GM18511 (cell line): ENCODE data around the gene MYO5B.
"Not testable (repeated sequence)": the region's sequence is repeated elsewhere in the genome, so short reads cannot be mapped to it uniquely, and the experiment has no call there.

Experiments used
- ATAC-seq: cut with Tn5 transposase; IDR thresholded peaks from one replicate; pipeline ENCODE4 v1.9.1; 2021; ENCODE audit warnings: mild to moderate bottlenecking, moderate library complexity; ENCODE audit not compliant: unreplicated experiment

The MYO5B gene

DNA sequence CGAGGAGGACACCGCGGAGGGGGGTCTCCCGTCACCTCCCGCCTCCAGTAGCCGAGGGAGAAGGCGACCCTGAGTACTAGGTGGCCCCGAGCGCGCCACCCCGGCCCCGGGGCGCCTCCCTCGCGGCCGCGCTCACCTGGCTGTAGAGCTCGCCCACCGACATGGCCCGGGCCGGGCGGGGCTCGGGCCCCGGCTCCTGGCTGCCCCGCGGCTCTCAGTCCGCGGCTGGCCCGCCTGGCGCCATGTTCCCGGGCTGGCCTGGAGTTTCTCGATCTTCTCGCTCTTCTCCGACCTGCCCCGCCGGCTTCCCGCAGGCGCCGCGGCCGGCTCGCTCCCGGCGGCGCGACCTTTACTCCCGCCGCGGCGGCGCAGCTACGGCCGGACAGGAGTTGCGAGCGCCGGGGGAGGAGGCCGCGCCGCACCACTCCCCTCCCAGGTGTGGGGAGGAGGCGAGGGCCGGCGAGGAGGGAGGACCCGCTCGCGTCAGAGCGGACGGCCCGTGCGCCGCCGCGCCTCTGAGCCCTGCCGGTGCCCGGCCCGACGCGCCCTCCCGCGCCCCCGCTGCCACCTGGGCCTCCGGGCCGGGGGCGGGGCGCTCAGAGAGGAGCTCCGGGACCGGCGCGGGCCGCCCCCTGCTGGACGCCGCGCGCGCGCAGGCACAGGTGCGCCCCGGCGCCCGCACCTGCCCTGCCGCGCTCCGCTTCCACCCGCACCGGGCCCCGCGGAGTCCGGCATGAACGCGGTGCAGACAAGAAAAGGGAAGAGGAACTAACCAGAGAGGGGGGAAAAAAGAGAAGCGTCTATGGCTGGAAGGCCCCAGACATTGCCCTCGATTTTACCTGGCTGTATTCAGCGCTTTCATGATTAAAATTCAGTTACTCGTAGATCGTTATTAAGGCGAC is at the start of gene MYO5B:
TSS of gene MYO5B (minus strand) at position 517 of the 902 bp plus-strand sequence. CDS start at position 163, 354 bp downstream.
- peak; percentile 87 for ATAC-seq

DNA sequence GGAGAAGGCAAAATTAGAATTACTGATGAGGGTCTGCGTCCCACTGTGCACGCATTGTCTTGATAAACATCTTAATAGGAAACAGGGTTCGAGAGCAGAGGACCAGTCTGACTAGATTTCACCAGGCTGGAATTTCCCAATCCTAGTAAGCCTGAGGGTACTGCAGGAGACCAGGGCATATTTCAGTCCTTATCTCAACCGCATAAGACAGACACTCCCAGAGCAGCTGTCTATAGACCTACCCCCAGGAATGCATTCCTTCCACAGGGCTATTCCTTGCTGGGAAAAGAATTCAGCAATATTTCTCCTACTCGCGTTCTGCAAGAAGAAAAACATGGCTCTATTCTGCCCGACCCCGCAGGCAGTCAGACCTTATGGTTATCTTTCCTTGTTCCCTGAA is 46.8 kb upstream of the MYO5B start:
- not testable (repeated sequence) for ATAC-seq

DNA sequence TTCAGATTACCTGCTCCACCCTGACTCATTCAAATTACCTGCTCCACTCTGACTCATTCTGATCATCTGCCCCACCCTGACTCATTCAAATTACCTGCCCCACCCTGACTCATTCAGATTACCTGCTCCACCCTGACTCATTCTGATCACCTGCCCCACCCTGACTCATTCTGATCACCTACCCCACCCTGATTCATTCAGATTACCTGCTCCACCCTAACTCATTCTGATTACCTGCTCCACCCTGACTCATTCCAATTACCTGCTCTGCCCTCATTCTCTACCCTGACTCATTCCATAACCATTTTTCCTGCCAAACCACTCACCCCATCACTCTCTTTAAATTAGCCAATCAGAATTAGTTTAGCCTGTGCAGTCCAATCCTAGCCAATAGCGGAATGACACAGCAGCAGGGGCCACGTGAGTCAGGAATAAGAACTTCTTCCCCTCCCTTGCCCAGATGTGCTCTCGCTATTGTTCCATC is 45.2 kb upstream of the MYO5B start:
- ATAC-seq, result no peak

DNA sequence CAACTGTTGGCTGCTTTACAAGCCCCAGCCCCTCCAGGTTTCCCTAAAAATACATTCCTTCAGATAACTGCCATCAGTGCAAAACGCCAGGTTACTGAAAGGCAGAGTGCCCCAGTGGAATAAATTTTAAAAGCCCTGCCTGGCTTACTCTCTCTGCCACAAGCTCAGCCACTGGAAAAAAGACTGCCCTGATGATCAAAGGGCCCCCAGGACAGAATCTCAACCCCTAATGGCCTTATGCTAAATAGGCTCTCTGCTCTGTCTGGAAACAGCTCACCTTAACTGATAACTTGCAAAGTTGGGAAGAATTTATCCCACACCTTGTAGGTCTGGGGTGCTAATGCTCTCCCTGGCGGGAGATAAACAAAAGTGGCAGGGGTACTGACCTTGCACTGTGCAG is 37.5 kb upstream of the MYO5B start:
- no peak for ATAC-seq

DNA sequence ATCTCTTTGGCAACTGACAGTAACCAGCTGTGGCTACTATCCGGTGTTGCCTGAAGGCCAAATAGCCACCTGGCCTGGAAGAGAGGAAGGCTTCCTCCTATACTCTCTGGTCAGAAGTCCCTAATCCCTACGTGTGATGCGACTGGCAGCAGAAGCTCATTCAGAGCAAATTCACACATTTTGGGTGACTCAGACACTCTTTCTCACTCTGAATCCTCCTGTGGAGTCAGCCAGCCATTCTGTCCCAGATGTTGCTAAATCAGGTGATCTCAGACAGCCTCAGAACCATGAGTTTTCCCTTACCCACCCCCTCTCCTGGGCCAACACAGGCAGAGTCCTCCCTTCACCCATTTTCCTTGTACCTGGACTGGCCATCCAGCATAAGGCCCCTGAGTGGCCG is 36.7 kb upstream of the MYO5B start:
- ATAC-seq, result no peak

DNA sequence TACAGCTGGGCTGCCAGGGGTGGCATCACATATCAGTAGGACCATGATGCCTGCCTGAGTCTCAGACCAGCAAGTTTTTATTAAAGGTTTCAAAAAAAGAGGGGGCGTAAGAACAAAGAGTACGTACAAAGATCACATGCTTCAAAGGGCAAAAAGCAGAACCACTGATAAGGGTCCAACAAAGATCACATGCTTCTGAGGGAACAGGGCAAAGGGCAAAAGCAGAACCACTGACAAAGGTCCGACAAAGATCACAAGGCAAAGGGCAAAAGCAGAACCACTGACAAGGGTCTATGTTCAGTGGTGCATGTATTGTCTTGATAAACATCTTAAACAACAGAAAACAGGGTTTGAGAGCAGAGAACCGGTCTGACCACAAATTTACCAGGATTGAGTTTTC is 25.3 kb upstream of the MYO5B start:
- ATAC-seq, result not testable (repeated sequence)

DNA sequence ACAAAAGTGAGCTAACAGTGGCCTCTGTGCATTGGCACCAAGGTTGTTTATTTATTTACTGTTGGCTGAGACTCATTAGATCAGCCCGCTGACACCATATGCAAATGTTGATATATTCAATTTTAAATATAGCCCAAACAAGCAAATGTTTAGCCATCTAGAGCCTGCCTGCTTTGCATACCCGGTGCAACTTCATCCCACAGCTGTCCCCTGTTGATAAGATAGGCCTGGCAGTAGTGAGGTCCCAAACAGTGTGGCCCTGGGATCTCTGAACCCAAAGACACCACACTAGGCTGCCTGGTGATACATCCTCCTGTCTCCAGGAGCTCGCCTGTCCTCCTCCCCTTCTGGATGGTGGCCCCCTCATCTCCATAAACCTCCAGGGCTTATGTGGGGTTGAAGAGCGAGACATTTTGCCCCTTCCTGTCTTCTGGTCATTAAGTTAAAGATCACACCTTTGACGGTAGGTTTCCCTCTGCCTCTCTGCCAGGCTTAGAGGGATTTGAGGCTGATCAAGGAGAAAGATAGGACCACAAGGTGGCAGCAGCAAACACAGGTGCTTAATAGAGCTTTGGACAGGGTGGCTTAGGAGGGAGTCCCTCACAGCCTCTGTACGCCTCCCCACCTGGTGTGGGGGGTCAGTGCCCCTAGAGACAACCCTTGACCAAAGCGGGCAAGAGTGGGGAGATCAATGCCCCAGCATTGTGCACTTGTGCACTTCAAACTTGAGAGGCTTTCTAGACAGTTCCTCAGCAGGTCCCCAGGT is 23.7 kb upstream of the MYO5B start:
- peak; percentile 72 for ATAC-seq

DNA sequence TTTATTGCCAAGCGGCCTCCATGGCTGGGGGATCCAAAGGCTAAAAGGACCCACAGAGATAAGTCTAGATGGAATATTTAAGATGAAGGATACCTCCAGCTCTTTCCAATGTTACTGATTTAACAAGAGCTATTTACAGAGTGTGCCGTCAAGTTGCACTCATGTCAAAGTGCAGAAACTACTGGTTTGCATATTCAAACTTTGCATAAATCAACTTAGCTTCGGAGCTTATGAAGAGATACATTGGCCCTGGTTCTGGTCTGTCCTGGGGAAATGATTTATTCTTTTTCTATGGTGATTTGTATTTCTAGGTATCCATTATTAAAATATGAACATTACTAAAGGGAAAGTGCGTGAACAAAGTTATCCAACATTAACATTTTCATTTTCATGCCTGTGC is 14.4 kb upstream of the MYO5B start:
- no peak for ATAC-seq

DNA sequence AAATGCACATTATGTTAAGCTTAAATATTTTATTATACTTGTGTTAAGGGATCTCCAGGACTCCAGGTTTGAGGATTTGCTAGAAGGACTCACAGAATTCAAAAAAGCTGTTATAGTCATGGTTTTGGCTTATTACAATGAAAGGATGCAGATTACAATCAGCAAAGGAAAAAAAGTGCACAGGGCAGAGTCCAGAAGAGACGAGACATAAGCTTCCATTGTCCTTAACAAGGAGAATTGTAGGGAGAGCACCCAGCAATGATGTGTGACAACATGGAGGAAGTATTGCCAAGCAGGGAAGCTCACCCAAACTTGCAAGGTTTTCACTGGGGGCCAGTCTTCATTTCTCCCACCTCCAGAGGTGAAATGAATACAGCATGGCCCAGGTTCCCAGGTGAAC is 12.8 kb upstream of the MYO5B start:
- ATAC-seq, result no peak

DNA sequence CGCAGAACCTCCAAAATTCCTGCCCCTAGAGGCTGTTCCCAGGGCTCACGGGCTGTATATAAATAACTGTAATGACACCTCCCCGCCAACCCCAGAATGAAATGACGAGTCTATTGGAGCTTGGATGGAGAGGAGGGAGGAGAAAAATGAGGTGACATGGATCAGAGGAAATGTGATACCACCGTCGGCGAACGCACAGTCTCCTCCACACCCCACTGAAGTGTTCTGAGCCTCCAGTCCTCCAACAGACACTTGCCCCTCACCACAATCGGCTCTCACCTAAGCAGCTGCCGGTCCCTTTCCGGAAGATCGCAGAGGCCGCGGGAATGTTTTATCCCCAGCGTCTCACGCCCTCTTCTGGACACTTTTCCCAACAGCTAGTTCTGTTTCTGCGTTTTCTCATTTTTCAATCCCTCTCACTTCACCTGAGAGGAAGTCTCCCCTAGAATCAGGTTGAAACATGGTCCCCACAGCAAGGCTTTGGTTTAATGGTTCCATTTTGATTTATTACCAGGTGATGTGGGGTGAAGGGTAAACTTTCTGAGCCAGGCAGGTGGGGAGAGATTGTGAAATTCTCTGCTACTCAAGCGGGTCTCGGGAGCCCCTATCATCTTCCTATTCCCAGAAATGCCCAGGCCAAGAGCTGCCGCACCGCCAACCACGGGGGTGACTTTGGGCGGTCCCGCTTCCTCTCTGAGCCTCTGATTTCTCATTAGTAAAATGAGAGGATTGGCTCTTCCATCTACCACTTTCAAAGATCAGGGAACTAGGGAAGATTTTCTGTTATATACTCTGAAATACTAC is 9.1 kb upstream of the MYO5B start:
- no peak for ATAC-seq

DNA sequence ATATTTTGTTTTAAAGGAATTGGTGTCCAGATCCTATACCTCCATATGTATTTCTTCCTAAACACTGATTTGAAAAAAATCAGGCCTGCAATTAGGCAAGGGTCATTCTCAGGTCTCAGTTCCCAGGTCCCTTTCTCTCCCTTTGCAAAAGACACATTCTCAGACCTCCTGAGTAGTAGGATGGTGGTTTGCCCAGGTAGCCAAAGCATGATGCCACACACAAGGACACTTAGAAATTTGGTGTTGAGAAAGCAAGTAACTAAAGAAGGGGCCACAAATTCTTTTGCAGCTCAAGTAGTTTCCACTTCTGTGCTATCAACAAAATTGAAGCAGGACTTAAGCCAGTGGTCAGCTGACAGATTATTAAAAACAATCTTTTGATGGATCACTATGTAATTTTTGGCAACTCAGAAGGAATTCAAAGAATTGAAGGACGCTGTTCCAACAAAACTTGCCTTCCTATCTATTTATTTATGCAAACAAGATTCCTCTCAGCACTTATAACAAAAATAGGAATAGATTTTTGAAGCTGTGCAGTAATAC is 6.6 kb upstream of the MYO5B start:
- no peak for ATAC-seq

DNA sequence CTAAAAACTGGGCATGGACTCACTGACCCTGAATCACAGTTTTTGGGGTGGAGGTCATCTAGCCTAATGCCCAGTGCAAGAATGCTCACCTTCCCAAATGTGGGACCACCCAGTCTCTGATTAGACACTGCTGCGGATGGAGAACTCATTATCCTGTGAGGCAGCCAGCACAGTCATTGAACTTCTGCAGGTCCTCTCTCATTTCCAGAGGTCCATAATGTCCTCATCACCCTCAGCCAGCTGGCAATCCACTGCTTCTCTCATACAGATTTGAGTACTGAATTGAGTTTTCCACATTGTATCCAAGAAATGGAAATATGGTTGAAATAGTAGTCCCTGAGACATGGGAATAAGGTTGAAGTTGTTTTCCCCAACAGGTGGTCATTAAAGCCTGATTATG is 5.0 kb upstream of the MYO5B start:
- ATAC-seq, result no peak

DNA sequence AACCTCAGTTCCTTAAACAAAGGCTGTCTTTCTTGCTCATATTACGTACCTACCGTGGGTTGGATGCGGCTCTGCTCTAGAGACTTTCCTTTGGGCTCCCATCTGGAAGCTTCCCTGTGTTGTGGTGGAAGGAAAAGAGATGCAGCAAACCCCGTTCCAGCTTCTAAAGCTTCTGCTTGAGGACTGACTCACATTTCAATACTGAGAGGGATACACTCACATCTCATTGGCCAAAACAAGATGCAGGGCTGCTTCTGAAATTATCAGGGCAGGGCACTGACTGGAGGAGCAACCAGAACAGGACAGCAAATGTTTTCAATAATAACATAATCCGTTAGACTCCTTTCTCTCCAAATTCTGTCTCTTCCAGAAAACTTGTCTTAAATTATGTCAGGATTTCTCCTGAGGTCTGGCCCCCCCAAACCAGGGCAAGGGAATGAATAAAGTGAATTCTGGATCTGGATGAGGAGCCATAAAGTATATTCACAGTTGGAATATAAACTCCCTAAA is 4.5 kb upstream of the MYO5B start:
- ATAC-seq, result no peak

DNA sequence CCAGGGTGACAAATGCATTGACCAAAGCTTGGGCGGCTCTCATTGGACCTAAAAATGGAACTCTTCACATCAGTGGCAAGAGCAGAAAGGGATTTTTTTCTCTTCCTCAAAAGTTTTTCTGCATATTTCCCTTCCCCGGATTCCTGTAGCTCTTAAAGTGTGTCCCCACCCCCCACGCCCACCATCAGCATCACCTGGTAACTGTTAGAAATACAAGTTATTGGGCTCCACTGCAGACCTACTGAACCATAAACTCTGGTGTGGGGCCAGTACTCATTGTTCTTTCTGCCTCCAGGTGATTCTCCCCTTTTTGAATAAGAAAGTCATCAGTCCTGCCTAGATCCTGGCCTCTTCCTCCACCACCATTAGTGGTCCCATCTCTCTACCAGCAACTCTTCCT is 1.3 kb upstream of the MYO5B start:
- ATAC-seq, result no peak

DNA sequence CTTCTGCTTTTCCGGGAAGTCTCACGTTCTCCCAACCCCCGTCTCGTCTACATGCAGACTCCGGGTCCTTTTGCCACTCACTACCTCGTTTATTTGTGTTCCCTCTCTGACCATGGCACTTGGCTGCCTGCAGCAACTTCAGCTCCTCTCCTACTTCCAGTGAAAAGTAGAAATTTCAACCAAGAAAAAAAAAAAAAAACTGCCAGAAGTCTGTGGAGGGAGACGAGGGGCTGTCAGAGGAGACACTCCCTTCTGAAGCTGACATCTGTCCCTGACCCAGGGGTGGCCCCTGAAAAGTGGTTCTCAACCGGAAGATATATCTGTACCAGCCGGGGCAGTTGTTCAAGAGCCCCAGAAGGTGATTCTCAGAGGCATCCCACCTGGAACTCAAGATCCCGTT is 742 bp upstream of the MYO5B start:
- no peak for ATAC-seq

DNA sequence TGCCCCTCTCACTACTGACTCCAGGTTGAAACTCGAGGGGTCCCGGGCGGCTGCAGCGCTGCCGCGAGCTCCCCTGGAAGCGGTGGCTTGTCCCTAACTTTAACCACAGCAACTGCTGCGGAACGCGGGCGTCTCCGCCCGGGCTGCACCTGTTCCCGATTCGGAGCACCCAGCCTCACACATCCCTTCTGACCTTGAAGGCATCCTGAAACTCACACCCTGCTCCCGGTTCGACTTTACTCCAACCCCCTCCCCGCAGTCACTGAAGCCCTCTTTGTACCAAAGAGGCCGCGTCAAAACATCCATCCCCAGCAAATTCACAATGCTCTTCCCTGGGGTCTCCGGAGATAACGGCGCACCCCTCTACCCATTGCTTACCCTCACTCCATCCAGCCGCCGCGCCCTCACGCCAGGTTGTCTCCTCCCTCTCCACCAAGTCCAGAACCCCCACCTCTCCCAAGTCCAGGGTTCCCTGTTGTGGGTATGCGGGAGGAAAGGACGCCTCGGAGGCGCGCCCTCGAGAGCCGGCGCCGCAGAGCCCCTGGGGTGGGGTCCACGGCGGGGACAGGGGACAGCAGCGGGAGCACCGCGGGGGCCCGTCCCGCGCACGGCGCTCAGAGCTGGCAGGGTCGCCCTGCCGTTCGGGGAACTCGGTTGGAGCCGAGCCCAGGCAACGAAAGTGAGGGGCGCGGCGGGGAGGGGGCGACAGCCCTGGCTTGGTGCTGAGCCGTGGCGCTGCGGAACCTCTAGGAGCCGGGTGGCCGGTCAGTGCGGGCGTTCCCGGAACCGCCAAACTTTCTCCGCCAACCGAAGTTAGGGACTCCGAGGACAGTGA is 934 bp downstream of the MYO5B start:
- ATAC-seq, result no peak

DNA sequence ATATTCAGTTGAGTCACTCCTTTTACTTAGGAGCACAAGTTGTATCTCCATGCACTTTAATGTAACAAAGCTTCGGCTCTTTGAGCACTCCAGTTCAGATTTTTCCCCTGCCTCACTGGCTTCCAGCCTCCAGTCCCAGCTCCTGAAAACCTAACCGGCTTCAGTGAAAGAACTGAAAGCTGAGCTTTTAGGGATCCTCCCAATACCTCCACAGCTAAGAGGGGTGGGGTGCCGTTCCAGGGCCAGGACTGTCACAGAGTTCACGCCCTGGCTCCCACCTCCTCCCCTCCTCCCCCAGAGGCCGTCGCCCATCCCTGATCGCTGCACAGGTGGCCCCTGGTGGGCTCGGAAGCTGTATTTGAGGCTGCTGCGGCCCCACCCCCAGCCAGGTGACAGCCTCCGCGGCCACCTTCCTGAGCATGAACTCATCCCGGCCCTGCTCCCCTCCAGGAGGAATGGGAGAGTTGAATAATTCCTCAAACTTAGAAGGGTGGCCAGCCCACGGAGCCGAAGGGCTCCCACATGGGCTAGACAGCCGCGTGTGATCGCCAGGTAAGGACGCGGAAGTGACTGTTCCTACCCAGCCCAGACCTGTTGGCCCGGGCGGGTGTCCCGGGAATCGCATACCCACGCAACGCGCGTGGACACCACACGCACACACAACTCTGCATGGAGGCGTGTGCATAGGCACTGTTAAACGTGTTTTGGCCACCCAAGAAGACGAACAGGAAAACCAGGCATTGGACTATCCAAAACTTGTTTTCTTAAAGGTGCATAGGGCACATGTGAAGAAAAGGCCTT is 1.8 kb downstream of the MYO5B start:
- ATAC-seq, result no peak

DNA sequence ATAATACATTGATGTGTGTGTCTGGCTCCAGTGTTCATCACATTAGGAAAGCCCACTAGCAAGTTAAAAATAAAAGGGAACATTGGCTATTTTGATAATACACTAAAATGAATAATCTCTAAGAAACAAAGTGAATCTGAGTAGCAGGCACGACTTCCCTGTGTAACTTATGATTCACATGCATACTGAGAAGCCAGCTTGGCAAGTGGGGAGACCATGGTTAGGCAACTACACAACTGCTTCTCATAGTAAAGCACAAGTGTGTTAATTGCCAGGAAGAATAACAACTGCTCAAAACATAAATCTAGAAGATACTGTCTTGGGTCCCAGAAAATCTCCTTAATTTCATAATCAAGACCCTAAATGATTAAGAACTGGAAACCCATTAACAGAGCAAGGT is 4.0 kb downstream of the MYO5B start:
- no peak for ATAC-seq

DNA sequence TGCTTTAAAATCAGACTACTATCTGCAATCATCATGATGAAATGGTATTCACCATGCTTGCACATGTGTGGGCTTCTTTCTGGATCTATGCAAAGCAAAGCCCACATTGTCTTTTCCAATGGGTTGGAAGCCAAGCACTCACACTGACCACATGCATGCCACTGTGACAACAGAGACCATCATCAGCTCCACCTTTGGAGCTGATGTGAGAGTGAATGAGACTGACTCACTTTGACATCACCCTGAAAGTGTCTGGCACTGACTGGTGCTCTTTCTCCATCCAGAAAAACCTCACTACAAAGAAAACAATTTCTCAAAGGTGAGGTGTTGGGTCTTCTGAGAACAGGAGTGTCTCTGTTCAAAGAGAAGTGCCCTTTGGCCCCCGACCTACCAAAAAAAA is 4.7 kb downstream of the MYO5B start:
- ATAC-seq, result no peak
